HEK293T (cell line): Measurements from ENCODE around the gene PHC2.

Experiments used
- ARNT ChIP-seq: fragments of 450-650 bp; IDR thresholded peaks from 2 replicates; pipeline ENCODE4 v1.6.1; 2017; ENCODE audit warnings: mild to moderate bottlenecking
- BHLHE40 ChIP-seq: fragments of 450-650 bp; IDR thresholded peaks from 2 replicates; pipeline ENCODE4 v1.6.1; 2016; ENCODE audit warnings: mild to moderate bottlenecking, moderate library complexity, borderline replicate concordance
- FOXA1 ChIP-seq: fragments of 450-650 bp; IDR thresholded peaks from 2 replicates; pipeline ENCODE4 v1.6.1; 2016; ENCODE audit warnings: mild to moderate bottlenecking
- FOXK2 ChIP-seq: fragments of 450-650 bp; IDR thresholded peaks from 2 replicates; pipeline ENCODE4 v1.6.1; 2016; ENCODE audit warnings: mild to moderate bottlenecking
- FOXM1 ChIP-seq: fragments of 450-650 bp; IDR thresholded peaks from 2 replicates; pipeline ENCODE4 v1.6.1; 2017; ENCODE audit warnings: mild to moderate bottlenecking, borderline replicate concordance
- HDGF ChIP-seq: fragments of 450-650 bp; IDR thresholded peaks from 2 replicates; pipeline ENCODE4 v1.6.1; 2017; ENCODE audit warnings: antibody characterized with exemption, borderline replicate concordance
- NFRKB ChIP-seq: fragments of 450-650 bp; IDR thresholded peaks from 2 replicates; pipeline ENCODE4 v1.6.1; 2016; ENCODE audit warnings: mild to moderate bottlenecking, moderate library complexity
- SP1 ChIP-seq: fragments of 450-650 bp; IDR thresholded peaks from 2 replicates; pipeline ENCODE4 v1.6.1; 2017
- TARDBP ChIP-seq: fragments of 450-650 bp; IDR thresholded peaks from 2 replicates; pipeline ENCODE4 v1.6.1; 2016
- ZNF384 ChIP-seq: fragments of 450-650 bp; IDR thresholded peaks from 2 replicates; pipeline ENCODE4 v1.6.1; 2016

- no peak for TF ChIP-seq TARDBP
- no peak for TF ChIP-seq SP1
- TF ChIP-seq FOXA1, result no peak
- no peak for TF ChIP-seq FOXM1
- TF ChIP-seq FOXK2, result no peak
- no peak for TF ChIP-seq NFRKB
- TF ChIP-seq BHLHE40, result no peak
- TF ChIP-seq HDGF, result no peak
- TF ChIP-seq ARNT, result no peak
- TF ChIP-seq ZNF384, result no peak
Measured at GRCh38 chr1:33385251-33385650, 45.6 kb downstream of the PHC2 start.
